ENCODE data around the gene SLC12A8.

Gene SLC12A8

DNA sequence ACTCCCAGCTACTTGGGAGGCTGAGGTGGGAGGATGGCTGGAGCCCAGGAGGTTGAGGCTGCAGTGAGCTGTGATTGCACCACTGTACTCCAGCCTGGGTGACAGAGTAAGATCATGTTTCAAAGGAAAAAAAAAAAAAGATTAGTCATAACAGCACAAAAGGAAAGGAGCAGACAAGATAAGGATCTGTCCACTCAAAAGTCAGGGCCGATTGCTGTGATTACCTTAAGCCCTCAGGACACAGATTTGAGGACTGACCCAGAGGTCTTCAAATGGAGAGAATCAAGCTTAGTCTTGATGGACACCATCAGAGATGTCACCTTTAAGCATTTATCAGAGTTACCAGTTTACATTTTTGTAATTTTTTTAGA, 132.9 kb downstream of the SLC12A8 start:
- no peak for DNase-seq (ENCODE audit: low read depth in 1 of 2, low spot score in 1 of 2)

DNA sequence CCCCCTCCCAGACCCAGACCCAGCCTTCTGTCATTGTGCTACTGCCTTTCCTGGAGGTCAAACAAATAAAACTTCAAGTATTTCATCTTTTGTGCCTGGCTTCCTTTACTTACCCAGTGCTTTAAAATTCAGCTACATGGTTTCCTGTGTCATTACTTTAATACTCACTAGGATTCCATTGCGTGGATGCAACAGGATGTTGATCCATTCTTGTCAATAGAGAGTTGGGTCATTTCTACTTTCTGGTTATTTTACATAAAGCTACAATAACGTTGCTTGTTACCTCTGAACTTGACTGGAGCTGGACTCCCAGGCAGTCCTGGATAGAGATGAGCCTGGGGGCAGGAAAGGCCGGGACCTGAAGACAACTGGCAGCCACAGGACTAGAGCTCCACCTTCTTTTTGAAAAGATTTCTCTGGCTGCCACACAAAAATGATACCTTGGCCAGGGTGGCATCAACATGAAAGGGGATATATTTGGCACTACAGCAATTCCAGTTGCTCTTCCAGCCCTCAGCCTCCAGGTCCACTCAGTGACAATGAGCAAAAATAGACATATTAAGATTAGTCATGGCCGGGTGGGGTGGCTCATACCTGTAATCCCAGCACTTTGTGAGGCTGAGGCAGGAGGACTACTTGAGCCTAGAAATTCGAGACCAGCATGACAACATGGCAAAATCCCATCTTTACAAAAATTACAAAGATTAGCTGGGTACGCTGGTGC, 133.4 kb downstream of the SLC12A8 start:
- DNase-seq (ENCODE audit: low read depth in 1 of 2, low spot score in 1 of 2): no peak

DNA sequence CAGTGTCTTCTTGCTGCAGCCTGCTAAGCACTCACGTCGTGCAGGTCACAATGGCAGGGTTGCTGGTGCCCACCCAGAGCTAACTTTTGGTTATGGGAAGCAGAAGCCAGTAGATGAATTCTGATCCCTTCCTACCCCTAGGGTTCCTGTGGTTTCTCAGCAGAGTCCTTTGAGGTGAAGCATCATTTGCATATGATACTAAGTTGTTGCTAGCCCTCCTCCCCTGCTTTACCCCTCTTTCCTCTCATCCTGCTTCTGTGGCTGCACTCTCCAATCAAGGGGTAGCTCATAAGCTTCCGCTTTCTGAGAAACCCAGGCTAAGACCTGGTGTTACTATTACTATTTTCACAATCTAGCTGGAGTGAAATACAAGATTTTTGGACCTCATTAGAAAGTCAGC, 134.7 kb downstream of the SLC12A8 start:
- DNase-seq (ENCODE audit: low read depth in 1 of 2, low spot score in 1 of 2): no peak

DNA sequence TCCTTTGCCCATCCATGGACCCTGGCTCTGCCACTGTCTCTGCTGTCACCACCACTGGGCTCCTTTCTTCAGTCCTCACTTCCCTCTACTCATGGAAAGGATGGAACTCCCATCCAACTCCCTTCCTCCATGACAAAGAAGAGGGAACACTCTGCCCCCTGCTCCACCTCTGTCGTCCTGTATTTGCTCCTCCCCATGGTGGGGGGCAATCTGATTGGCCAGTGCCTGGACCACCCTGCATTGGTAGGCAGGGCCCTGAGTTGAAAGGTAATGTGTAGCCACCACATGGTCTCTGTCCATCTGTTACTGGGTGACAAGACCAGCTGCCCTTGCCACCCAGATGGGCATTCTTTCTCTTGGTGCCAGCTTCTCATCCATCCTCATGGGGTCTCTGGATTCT, 136.1 kb downstream of the SLC12A8 start:
- DNase-seq (ENCODE audit: low read depth in 1 of 2, low spot score in 1 of 2): no peak

DNA sequence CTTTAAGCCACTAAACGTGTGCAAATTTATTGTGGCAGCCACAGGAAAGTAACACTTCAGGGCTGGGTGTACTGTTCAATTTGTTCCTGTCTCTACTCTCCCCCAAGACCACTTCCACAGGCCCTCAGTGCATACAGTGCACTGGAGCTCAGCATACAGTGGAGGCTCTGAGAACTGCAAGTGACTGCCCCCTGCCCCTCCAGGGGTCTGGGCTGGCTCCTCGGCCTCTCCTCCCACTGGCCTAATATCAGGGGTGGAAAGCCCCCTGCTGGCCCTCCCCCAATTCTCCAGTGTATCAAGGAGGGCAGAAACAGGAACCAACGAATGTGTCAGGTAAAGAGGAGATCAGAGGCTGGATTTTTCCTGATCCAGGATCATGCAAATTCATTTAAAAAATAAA, 136.8 kb downstream of the SLC12A8 start:
- DNase-seq (ENCODE audit: low read depth in 1 of 2, low spot score in 1 of 2): no peak

DNA sequence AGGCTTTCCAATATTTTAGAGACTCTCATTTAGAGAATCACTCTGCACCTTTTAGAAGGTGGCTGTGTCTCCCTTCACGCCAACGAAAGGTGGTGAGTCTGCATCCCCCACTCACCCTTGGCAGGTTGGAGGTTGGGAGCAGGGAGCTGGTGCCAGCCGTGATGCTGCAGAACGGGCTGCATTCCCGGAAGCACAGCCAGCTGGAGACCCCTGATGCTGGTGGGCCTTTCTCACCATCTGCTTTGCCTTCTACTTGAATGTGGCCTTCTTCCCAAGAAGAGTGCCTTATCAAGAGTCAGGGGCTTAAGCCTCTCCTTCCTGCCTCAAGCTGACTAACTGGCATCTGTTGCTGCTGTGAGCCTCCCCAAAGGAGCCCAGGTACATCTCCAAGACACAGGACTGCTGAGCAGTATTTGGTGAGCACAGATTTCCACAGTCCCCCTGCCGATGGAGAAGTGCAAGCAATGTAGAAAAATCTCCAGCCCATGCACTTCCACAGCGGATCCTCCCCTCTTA, 139.1 kb downstream of the SLC12A8 start:
- DNase-seq (ENCODE audit: low read depth in 1 of 2, low spot score in 1 of 2): no peak

DNA sequence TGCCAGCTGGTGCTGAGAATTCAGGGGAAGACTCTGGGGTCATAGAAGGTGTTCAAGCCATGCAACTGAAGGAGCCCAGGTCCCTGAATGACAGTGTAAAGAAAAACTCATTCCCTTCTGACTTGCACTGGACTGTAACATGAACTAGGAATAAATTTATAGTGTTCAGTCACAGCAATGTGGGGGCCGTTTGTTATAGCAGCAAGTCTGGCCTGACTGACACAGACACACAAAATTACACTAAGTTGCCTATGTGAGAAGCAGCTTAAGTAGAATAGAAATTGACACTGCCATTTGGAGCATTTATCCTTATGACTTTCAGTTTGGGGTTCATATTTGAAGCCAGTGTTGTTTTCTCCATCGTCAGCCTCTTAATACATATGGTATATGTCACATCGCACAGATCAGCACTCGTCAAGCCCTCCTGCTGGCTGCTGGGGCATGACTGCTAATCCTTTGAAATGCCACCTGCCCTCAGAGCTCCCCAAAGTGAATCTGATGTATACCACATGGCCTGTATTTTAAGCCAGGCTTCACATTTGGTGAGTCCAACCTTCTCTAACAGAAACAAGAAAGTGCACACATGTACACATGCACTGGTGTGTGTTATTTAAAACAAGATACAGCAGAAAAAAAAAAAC, 139.7 kb downstream of the SLC12A8 start:
- no peak for DNase-seq (ENCODE audit: low read depth in 1 of 2, low spot score in 1 of 2)

DNA sequence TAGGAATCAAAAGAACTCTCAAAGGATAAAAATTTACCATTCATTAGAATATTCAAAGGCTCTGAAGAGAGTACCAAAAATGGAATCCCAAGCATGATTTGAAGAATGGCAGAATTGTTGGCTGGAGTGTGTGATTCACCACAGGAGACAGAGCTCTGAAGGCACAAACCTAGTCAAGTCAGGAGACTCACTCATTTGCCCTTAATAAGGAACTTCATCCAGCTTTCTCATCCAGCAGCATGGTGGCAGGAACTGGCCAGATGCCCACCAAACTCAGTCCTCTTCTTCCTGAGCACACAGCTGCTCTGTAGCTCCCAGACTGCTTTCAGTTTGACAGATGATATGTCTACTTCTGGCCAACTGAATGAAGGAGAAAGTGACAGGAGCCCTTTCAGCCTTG, 140.2 kb downstream of the SLC12A8 start:
- DNase-seq (ENCODE audit: low read depth in 1 of 2, low spot score in 1 of 2): no peak

DNA sequence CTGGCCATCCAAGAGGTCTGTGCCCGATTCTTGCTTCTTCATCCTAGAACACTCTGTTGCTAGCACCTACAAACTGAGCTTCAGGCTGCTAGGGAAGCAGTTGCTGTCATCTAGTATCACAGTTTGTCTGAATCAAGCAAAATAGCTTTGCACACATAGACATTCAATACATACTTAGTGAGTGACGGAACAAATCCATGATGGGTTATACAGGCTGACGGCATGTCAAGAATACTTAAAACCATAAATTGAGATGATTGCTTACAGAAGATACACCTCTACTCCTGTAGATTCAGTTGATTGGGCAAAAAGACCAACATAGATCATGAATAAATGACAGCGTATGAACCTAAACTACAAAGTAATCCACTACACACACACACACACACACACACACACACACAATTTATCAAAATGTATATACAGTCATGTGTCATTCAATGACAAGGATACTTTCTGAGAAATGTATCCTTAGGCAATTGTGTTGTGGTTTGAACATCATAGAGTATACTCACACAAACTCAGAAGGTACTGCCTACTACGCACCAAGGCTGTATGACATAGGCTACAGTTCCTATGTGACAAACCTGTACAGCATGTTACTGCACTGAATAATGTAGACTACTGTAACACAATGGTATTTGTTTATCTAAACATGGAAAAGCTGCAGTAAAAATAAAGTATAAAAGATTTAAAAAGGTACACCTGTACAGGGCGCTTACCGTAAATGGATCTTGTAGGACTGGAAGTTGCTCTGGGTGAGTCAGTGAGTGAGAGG, 142.4 kb downstream of the SLC12A8 start:
- no peak for DNase-seq (ENCODE audit: low read depth in 1 of 2, low spot score in 1 of 2)

DNA sequence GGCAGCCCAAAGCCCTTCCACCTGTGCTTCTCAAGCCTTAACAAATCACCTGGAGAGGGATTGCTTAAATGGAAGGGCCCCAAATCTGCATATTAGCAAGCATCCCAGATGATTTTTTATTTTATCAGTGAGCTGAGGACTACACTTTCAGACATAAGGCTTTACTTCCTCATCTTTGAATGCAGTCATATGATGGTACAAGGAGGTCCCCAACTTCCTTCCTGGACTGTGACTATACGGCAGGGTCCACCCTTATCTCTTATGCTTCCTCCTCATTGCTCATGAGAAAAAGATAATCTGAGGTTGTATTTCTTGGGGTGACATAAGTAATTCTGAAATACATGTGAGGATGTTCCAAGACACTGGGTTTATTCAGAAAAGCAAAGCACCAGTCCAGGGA, 143.1 kb downstream of the SLC12A8 start:
- DNase-seq (ENCODE audit: low read depth in 1 of 2, low spot score in 1 of 2): no peak

DNA sequence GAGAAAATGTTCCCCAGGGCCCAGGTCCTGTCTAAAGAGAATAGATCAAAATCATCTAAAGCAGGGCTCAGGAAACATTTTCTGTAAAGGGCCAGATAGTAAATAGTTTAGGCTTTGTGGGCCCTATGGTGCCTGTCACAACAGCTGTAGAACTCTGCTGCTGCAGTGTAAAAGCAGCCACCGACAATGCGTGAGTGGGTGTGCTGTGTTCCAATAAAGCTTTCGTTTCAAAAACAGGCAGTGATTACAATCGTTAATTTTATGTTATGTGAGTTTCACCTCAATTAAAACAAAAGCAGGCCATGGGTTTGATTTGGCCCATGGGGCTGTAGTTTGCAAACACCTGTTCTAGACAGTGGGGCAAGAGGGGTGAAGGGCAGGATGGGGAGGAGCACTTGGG, 144.3 kb downstream of the SLC12A8 start:
- no peak for DNase-seq (ENCODE audit: low read depth in 1 of 2, low spot score in 1 of 2)

DNA sequence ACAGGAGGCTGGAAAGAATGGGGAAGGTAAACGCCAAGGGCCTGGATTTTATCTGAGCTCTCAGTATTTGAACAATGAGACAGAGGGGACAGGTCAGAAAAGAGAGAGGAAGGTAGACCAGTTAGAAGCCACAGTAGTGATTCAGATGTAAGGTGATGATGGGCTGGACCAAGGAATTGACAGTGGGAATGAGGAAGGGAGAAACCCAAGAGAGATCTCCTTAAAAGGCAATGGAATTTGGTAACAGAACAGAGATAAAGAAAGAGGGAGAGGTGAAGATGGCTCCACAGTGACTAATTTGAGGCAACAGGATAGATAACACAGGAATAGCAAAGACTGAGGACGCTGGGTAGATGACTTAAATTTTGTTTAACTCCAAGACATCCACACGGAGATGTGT, 145.3 kb downstream of the SLC12A8 start:
- no peak for DNase-seq (ENCODE audit: low read depth in 1 of 2, low spot score in 1 of 2)

DNA sequence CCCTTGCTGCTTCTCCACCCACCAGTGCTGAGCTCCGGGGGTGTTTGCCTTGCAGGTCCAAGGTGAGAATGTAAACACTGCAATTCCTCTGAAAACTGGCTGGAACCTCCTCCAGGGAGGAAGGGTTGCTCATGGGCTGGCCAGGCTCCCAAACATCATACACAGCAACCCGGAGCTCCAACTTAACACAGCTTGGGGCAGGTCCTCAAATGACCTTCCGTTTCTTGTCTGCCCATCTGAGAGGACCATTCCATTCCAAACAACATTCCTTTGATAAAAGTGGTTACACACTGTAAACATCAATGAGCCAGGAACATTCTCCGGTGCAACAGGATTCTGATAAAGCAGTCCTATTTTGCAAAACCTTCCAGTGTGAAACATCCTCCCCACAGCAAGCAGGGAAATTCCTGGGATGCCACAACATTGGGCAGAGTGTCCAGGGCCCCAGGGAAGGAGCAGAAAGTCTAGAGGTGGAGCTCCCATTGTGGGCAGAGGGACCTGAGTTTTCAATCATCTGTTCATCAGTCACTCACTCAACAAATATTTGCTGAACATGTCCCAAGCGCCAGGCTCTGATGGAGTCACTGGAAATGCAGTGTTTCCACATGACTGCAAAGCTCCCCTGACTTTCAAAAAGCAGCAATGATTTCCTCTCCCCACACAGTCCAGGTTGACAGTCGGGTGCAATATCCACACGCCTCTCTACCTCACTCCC, 149.5 kb downstream of the SLC12A8 start:
- DNase-seq (ENCODE audit: low read depth in 1 of 2, low spot score in 1 of 2): no peak

DNA sequence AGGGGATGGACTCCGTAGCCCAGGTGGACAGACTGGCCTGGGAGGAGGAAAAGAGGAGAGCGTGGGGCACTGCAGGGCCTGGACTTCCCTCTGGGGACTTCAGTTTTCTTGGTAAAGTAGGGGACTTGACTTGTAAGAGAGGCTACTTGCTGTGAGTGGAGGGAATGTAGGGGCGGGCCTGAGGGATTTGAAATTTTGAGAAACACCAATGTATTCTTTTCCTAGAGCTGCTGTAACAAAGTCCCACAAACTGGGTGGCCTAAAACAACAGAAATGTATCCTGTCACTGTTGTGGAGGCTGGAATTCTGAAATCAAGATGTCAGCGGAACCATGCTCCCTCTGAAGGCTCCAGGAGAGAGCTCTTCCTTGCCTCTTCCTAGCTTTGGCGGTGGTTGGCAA, 150.9 kb downstream of the SLC12A8 start:
- DNase-seq (ENCODE audit: low read depth in 1 of 2, low spot score in 1 of 2): no peak

DNA sequence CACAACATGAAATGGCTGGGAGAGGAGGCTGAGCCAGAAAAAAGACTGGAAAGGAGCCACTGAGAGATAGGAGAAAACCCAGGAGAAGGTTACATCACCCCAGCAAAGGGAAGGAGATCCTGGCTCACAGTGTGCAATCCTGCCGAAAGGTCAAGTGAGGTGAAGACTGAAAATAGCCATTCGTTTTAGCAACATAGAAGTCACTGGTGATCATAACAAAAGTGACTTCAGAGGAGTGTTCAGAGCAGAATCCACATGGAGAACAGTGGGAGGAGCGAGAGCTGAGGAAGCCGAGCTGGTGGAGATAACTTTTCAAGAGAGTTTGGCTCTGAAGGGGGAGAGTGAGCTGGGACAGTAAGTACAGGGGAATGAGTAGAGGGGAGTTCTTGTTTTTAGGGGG, 151.4 kb downstream of the SLC12A8 start:
- no peak for DNase-seq (ENCODE audit: low read depth in 1 of 2, low spot score in 1 of 2)

DNA sequence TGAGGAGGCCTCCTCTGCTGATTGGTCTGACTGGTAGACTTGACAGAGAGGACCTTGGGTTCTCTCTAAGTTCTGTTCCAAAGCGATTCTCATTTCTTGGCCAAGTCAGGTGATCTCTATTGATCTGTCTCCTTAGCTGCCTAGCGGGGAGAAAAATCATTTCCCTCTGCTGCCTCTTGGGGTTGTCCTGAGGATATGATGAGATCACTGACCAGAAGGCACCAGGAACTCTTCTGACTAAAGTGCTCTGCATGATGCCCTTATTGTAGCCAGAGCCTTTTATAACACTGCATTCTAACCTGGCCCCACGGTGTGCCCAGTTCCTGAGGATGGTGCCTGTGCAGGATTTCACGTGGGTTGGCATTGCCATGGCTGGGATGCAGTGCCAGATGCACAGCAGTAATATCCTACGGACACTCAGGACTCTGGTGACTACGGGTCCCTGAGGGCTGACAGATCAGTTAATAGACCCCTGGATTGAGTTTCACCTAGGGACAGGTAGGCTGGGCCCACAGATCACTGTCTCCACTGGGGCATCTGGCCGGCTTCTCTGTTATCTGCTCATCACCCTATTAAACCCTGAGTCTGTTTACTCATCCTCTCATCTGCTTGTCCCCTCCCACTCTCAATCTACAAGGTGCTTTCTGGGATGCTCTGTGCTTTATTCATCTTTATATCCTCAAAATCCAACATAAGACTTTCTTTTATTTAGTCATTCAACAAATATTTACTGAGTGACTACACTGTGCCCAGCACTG, 152.9 kb downstream of the SLC12A8 start:
- DNase-seq (ENCODE audit: low read depth in 1 of 2, low spot score in 1 of 2): no peak

DNA sequence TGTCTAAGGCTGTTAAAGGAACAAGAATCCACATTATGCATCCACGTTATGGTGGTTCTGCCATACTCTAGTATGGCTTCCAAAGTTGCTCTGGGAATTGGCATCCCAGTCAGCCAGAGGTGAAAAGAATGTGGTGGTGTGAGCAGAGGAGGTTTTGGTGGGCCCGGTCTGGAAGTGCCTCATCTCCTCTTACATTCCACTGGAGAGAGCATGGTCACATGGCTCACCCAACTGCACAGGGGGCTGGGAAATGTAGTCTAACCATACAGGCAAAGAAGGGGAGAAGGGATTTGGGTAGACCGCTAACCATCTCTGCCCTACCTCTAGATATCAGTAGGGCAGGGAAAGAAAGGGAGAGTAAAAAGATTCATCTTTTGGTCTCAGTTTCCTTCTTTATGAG, 153.6 kb downstream of the SLC12A8 start:
- no peak for DNase-seq (ENCODE audit: low read depth in 1 of 2, low spot score in 1 of 2)

DNA sequence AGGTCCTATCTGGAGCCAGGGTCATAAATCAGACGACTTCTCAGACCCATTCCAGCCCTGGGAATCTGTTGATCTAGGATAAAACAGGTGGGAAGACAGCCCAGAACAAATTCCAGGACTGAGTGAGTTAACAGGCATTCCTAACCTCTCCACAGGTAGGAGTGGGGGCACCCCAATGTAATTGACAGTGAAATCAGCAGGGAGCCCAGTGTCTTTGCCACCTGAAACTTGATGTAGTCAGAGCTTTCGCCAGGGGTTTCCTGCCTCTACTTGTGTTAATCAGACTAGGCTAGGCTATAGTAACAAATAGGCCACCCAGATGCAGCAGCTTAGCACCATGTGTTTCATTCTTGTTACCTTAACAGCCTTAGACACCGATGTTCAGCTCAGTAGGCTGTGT, 154.0 kb downstream of the SLC12A8 start:
- no peak for DNase-seq (ENCODE audit: low read depth in 1 of 2, low spot score in 1 of 2)

DNA sequence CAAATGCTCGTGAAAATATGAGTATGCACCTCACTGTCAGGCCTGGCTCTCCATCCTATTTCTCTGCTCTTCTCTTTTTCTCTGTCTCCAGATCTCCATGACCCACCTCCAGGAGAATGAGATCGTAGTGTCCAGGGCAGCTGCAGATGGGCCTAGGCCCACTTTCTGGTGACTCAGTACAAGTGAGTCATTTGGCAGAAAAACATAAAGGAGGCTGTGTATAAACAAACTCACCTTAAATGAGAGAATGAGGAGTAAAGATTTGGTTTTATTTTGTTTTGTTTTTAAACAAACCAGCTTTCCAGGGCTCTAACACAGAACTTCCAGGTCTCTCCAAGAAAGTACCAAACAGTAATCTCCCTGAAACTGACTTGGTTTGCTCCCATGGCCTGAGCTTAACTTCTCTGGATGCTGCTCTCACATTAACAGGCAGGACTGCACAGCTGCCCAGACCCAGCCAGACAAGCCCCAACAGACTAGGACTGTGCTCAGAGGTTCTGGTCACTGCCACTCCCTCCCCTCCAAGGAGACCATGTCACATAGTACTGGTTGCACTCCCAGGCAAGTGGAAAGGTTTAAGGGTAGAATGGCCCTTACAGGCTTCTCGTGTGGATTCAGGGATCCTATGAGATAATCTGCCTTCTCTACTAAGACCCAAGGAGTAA, 155.2 kb downstream of the SLC12A8 start:
- DNase-seq (ENCODE audit: low read depth in 1 of 2, low spot score in 1 of 2): no peak
